AG09319 (cell line): ENCODE results near the gene RPAIN.

ENCODE experiments used
- DNase-seq: peaks from one replicate; pipeline ENCODE4 v3.0.0-alpha.2; 2010; ENCODE audit warnings: low read depth; ENCODE audit errors: extremely low read depth
- TF ChIP-seq, protein P1 (sequence below): IDR thresholded peaks from 2 replicates; pipeline ENCODE4 v1.5.1; 2011; ENCODE audit warnings: low read depth, mild to moderate bottlenecking, inconsistent platforms, low read length, moderate library complexity

RPAIN gene, protein sequence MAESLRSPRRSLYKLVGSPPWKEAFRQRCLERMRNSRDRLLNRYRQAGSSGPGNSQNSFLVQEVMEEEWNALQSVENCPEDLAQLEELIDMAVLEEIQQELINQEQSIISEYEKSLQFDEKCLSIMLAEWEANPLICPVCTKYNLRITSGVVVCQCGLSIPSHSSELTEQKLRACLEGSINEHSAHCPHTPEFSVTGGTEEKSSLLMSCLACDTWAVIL

GRCh38 chr17:5419959-5420653 is at the start of gene RPAIN:
Gene RPAIN, plus strand, starts transcription at chr17:5420182. Its CDS starts 29 bp downstream, at chr17:5420211.
- TF ChIP-seq, protein P1, sequence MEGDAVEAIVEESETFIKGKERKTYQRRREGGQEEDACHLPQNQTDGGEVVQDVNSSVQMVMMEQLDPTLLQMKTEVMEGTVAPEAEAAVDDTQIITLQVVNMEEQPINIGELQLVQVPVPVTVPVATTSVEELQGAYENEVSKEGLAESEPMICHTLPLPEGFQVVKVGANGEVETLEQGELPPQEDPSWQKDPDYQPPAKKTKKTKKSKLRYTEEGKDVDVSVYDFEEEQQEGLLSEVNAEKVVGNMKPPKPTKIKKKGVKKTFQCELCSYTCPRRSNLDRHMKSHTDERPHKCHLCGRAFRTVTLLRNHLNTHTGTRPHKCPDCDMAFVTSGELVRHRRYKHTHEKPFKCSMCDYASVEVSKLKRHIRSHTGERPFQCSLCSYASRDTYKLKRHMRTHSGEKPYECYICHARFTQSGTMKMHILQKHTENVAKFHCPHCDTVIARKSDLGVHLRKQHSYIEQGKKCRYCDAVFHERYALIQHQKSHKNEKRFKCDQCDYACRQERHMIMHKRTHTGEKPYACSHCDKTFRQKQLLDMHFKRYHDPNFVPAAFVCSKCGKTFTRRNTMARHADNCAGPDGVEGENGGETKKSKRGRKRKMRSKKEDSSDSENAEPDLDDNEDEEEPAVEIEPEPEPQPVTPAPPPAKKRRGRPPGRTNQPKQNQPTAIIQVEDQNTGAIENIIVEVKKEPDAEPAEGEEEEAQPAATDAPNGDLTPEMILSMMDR, result no peak
- DNase-seq, result peak; percentile 44

DNA sequence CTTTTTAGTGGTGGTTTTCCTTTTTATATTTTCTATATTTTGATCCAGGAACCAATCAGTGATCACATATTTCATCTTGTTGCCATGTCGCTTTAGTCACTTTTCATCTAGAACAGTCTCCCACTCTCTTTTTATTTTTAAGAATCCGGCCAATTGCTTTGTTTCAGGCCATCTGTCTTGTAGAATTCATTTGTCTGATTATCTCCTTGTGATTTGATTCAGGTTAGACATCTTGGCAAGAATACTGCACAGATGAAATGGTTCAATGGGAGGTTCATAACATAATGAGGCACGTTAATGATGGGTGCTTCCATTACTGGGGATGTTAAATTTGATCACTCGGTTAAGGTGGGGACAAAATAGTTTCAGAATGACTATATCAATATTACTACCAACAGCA is 49.6 kb upstream of the RPAIN start:
- no peak for DNase-seq
- TF ChIP-seq, protein P1, result no peak

GRCh38 chr17:5373112-5373511 is 46.9 kb upstream of the RPAIN start:
- TF ChIP-seq, protein P1, result no peak
- DNase-seq, result no peak

DNA sequence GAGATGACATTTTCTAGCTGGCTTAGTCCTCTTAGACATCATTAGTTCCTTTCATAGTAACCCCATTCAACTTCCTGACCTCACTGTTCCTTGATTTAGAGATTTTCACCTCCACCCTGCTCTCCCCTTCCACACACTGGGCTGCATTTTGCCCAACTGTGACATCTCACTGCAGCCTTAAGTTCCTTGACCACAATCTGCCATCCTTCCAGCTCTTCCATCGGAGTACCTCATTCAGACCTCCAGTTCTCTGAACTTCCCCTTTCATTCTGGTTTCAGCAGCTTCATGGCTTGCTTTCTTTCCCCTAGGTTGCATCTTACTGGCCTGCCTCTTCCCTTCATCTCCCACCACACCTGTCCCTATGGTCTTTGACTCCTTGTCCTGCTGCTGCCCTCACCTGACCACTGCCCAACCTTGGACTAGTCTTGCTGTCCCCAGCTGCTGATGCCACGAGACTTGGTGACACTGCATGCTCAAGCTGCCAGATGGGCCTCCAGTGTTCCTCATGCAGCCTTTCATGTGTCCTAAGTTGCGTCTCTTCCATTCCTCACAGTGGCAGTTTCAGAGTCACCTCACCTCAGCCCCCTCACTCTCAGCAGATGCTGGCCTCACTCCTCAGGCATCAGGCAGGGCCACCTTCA is 41.3 kb upstream of the RPAIN start:
- DNase-seq, result no peak
- TF ChIP-seq, protein P1, result no peak

- TF ChIP-seq, protein P1, result no peak
- DNase-seq, result no peak
Observed at GRCh38 chr17:5379351-5380107, 40.5 kb upstream of the RPAIN start.

- no peak for DNase-seq
- TF ChIP-seq, protein P1, result no peak
Observed at GRCh38 chr17:5380491-5381135, 39.4 kb upstream of the RPAIN start.
